Caco-2 (cell line): ENCODE measurements around the gene TMEM31. TPM values are rescaled to one million over a fixed set of nuclear protein-coding genes. Genes with fewer than 3 reads are reported as not detected.
A peak's percentile ranks its signal among the peaks of the same experiment; 100 is the strongest.

Source experiments
- BruUV-seq: library from RNA; stranded (reverse); fragments of 400-500 nt; replicated peaks from 2 replicates; lab custom pipeline; 2021; lab: Mats Ljungman, UMichigan
- CTCF ChIA-PET: fragments of 300-600 bp; sonication (Branson Sonifier 250); formaldehyde crosslinking; loops from one replicate; lab custom pipeline; 2022; ENCODE audit warnings: antibody characterized with exemption; lab: Charles Lee
- POLR2A ChIA-PET: fragments of 300-600 bp; sonication (Branson Sonifier 250); formaldehyde crosslinking; loops from one replicate; lab custom pipeline; 2022; ENCODE audit warnings: antibody characterized with exemption; lab: Charles Lee
- DNase-seq, 2 experiments: peaks; one replicate each; pipeline versions ENCODE4 v3.0.0 to v3.0.0-alpha.2; 2020 to 2022
- H3K27me3 ChIP-seq: replicated peaks from 2 replicates; pipeline ENCODE4 v1.6.0; 2011; ENCODE audit warnings: low read length; ENCODE audit not compliant: control insufficient read depth, insufficient read depth
- H3K36me3 ChIP-seq: 2 replicates; pipeline ENCODE4 v1.5.1; 2011; ENCODE audit warnings: low read length; ENCODE audit not compliant: control insufficient read depth, insufficient read depth
- H3K4me1 ChIP-seq: fragments of 250-450 bp; sonication (Bioruptor Pico); 2 replicates; pipeline ENCODE4 v1.5.1; 2020; ENCODE audit warnings: mild to moderate bottlenecking
- H3K4me3 ChIP-seq: 2 replicates; pipeline ENCODE4 v1.5.1; 2011; ENCODE audit warnings: low read depth, mild to moderate bottlenecking, control low read depth, low read length
- H3K9me3 ChIP-seq: fragments of 250-450 bp; sonication (Bioruptor Pico); 2 replicates; pipeline ENCODE4 v1.5.1; 2020; ENCODE audit warnings: mild to moderate bottlenecking, moderate library complexity
- H3K27ac Mint-ChIP-seq: one replicate; pipeline ENCODE4 v1.8.0; 2022; ENCODE audit warnings: mixed read lengths; ENCODE audit not compliant: unreplicated experiment
- H3K27me3 Mint-ChIP-seq: one replicate; pipeline ENCODE4 v1.8.0; 2022; ENCODE audit warnings: mixed read lengths; ENCODE audit not compliant: insufficient read depth, unreplicated experiment
- H3K36me3 Mint-ChIP-seq: one replicate; pipeline ENCODE4 v1.8.0; 2022; ENCODE audit warnings: mild to moderate bottlenecking, mixed read lengths; ENCODE audit not compliant: insufficient read depth, unreplicated experiment
- H3K4me1 Mint-ChIP-seq: one replicate; pipeline ENCODE4 v1.8.0; 2022; ENCODE audit warnings: low read depth, mixed read lengths; ENCODE audit not compliant: unreplicated experiment
- H3K4me3 Mint-ChIP-seq: one replicate; pipeline ENCODE4 v1.8.0; 2022; ENCODE audit warnings: mild to moderate bottlenecking, moderate library complexity, mixed read lengths; ENCODE audit not compliant: unreplicated experiment
- H3K9me3 Mint-ChIP-seq: one replicate; pipeline ENCODE4 v1.8.0; 2022; ENCODE audit warnings: mixed read lengths; ENCODE audit not compliant: unreplicated experiment
- intact Hi-C: fragments of 100-400 bp; cut with micrococcal nuclease; formaldehyde crosslinking; loops from one replicate; pipeline ENCODE4 v1.10.0; 2022; ENCODE audit not compliant: unreplicated experiment
- total RNA-seq: library from RNA; stranded (reverse); gene quantifications from 2 replicates; pipeline ENCODE4 v1.2.3, GENCODE V29; 2022
- TF ChIP-seq, protein P1 (sequence below), 2 experiments: fragments of 200-600 bp in 1 of 2; IDR thresholded peaks; 1 replicate in 1 of 2; 2 replicates in 1 of 2; pipeline versions ENCODE4 v1.5.1 to v1.8.0; 2011 to 2022; ENCODE audit warnings: antibody characterized with exemption in 1 of 2, control low read depth in 1 of 2, inconsistent platforms in 1 of 2, low read depth in 1 of 2, low read length in 1 of 2, mild to moderate bottlenecking in 1 of 2, moderate library complexity in 1 of 2; ENCODE audit not compliant: insufficient read depth in 1 of 2, severe bottlenecking in 1 of 2, unreplicated experiment in 1 of 2

TMEM31 gene
- total RNA-seq, 1 experiment from 2014 or later, result not detected

DNA sequence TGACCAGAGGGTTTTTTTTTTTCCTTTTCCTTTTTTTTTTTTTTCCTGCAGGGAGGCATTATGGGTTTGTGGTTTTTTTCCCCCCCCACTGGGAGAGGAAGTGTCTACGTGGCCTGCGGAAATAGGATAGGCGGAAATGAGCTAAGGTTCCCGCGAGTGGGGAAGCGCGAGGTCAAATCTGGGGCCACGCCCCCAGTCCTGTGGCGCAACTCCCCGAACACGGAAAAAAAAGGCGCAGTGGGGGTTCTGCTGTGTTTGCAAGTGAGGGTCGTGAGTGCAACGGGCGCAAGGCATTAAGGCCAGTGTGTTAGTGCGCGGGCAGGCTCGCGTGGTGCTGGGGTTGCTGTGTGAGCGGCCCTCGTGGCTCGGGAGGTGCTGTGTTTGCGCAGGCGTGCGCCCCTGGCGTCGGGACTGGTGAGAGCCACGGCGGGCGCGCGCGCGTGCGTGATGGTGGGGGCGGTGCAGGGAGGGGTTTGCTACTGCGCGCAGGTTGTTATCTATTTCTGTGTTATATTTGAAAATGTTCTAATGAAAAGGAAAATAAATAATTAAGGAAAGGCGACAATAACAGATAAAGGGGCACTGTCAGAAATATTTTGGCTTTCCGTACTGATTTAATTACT is 23.5 kb upstream of the TMEM31 start:
- no TSS peak for BruUV-seq
- peaks cover 28% of the 10 kb centered on the region for H3K36me3 Mint-ChIP-seq
- TF ChIP-seq, protein P1, sequence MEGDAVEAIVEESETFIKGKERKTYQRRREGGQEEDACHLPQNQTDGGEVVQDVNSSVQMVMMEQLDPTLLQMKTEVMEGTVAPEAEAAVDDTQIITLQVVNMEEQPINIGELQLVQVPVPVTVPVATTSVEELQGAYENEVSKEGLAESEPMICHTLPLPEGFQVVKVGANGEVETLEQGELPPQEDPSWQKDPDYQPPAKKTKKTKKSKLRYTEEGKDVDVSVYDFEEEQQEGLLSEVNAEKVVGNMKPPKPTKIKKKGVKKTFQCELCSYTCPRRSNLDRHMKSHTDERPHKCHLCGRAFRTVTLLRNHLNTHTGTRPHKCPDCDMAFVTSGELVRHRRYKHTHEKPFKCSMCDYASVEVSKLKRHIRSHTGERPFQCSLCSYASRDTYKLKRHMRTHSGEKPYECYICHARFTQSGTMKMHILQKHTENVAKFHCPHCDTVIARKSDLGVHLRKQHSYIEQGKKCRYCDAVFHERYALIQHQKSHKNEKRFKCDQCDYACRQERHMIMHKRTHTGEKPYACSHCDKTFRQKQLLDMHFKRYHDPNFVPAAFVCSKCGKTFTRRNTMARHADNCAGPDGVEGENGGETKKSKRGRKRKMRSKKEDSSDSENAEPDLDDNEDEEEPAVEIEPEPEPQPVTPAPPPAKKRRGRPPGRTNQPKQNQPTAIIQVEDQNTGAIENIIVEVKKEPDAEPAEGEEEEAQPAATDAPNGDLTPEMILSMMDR (IDR thresholded peaks at IDR 0.05; ENCODE audit: insufficient read depth in 1 of 2, low read depth in 1 of 2, low read length in 1 of 2, severe bottlenecking in 1 of 2, unreplicated experiment in 1 of 2), result peak; percentile 30 to 42
- no peaks in the 10 kb centered on the region; the same call in 1 of the 2 replicates for H3K36me3 ChIP-seq
- peak overlapping the region; percentile 56 for H3K4me3 ChIP-seq
- CTCF ChIA-PET, result interaction anchor here (0.7 to 0.9 kb wide), 7 partner anchors 57 to 488 kb away, joined by 3 to 6 read pairs (median 3); no protein-coding TSS in a partner anchor
- no peak overlapping the region for H3K4me3 Mint-ChIP-seq
- POLR2A ChIA-PET, result interaction anchor here (0.5 to 2.7 kb wide), 7 partner anchors 9 to 231 kb away, joined by 3 to 17 read pairs (median 9); partner anchors contain the start of genes RAB9B and TCEAL4
- H3K27ac Mint-ChIP-seq, result no peak overlapping the region
- DNase-seq, result peak; percentile 82 to 86
- intact Hi-C loops, result loop anchor here (1.0 to 5.0 kb wide), 5 partner anchors 58 to 230 kb away; partner anchors contain the start of genes RAB9B and TCEAL1
- H3K9me3 ChIP-seq, result no peaks in the 10 kb centered on the region
- no peaks in the 10 kb centered on the region for H3K9me3 Mint-ChIP-seq
- no peaks in the 10 kb centered on the region for H3K4me1 ChIP-seq
- no peaks in the 10 kb centered on the region for H3K27me3 Mint-ChIP-seq
- H3K27me3 ChIP-seq, result no peaks in the 10 kb centered on the region
- no peaks in the 10 kb centered on the region for H3K4me1 Mint-ChIP-seq

DNA sequence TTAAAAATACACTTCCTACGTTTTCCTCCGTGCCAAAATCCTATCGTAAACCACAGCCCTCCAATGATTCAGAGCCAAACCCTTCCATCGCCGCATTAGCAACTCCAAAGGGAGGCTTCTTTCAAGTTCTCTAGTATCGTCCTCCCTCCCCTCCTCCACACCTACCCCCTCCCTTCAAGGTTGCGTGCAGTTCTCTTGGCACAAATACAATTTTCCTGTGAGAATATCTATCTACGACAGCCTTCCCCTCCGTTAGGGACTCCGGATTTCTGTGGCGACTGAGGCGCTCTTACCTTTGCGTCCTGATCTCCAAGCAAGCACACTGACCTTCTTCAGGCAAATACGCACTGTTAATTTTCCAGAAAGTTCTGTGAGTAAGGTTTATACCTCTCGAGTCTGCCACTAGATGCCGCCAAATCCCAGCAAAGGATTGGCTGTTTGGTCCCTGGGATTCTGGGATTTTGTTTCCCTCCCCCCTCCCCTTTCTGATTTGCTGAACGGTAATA is 23.0 kb upstream of the TMEM31 start:
- Histone ChIP-seq H3K27me3 (no peaks in the 10 kb centered on the region), H3K9me3 (no peaks in the 10 kb centered on the region), H3K4me1 (no peaks in the 10 kb centered on the region), H3K36me3 (no peaks in the 10 kb centered on the region; the same call in 1 of the 2 replicates), H3K4me3 (peak overlapping the region; percentile 56)
- no peak overlapping the region for H3K27ac Mint-ChIP-seq
- DNase-seq, result peak; percentile 71 to 76
- intact Hi-C loops, result loop anchor here (1.0 to 5.0 kb wide), 5 partner anchors 59 to 230 kb away; partner anchors contain the start of genes RAB9B and TCEAL1
- BruUV-seq, result TSS peak; percentile 49
- H3K4me3 Mint-ChIP-seq, result no peak overlapping the region
- no peaks in the 10 kb centered on the region for H3K9me3 Mint-ChIP-seq
- CTCF ChIA-PET, result interaction anchor here (0.7 kb wide), 2 partner anchors 58 to 104 kb away, joined by 3 to 6 read pairs; no protein-coding TSS in a partner anchor
- POLR2A ChIA-PET, result interaction anchor here (0.6 to 2.7 kb wide), 5 partner anchors 10 to 151 kb away, joined by 4 to 17 read pairs (median 9); partner anchors contain the start of gene RAB9B
- H3K4me1 Mint-ChIP-seq, result no peaks in the 10 kb centered on the region
- TF ChIP-seq, protein P1 (IDR thresholded peaks at IDR 0.05; ENCODE audit: insufficient read depth in 1 of 2, low read depth in 1 of 2, low read length in 1 of 2, severe bottlenecking in 1 of 2, unreplicated experiment in 1 of 2), result peak; percentile 40 to 72
- H3K27me3 Mint-ChIP-seq, result no peaks in the 10 kb centered on the region
- peaks cover 23% of the 10 kb centered on the region for H3K36me3 Mint-ChIP-seq

DNA sequence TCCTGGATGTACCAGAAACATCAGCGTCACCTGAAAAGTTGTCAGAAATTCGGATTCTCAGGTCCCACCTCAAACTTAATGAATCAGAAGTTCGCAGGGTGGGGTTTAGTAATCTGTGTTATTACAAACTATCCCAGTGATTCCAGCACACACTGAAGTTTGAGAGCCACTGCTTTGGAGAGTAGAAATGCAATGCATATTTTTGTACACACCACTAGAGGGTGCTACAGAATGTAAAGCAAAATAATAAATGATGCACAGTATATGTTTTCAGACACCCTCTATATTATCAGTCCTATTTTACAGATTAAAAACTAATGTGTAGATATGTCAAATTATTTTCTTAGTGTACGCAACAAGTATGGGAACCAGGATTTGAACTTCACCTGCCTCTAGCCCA is 21.8 kb upstream of the TMEM31 start:
- no TSS peak for BruUV-seq
- no peaks in the 10 kb centered on the region for H3K4me1 Mint-ChIP-seq
- TF ChIP-seq, protein P1 (IDR thresholded peaks at IDR 0.05; ENCODE audit: insufficient read depth in 1 of 2, low read depth in 1 of 2, low read length in 1 of 2, severe bottlenecking in 1 of 2, unreplicated experiment in 1 of 2), result peak; percentile 42 to 45

More for the DNA sequence above, 21.8 kb upstream of the TMEM31 start:
- CTCF ChIA-PET, result no interaction called here
- POLR2A ChIA-PET, result no interaction called here
- intact Hi-C loops, result loop anchor here (1.0 to 5.0 kb wide), 3 partner anchors 128 to 228 kb away; partner anchors contain the start of gene RAB9B
- Histone ChIP-seq H3K4me3 (no peak overlapping the region), H3K27me3 (no peaks in the 10 kb centered on the region), H3K4me1 (no peaks in the 10 kb centered on the region), H3K9me3 (no peaks in the 10 kb centered on the region), H3K36me3 (no peaks in the 10 kb centered on the region)
- H3K9me3 Mint-ChIP-seq, result no peaks in the 10 kb centered on the region
- no peak overlapping the region for H3K4me3 Mint-ChIP-seq
- no peak overlapping the region for H3K27ac Mint-ChIP-seq
- DNase-seq, result no peak
- H3K27me3 Mint-ChIP-seq, result no peaks in the 10 kb centered on the region
- peaks cover 11% of the 10 kb centered on the region for H3K36me3 Mint-ChIP-seq
